T-helper 1 cell treated with Interleukin-12 subunit alpha and Interleukin-12 subunit beta and Interleukin-4 antibody, amounts not matched to agents 30 ng/mL and 1 ng/mL, for 36 hours (primary cell): Measurements from ENCODE around the gene ANO6. TPM values are rescaled to one million over a fixed set of nuclear protein-coding genes. Genes with fewer than 3 reads are reported as not detected.
"Not testable (repeated sequence)": the region's sequence is repeated elsewhere in the genome, so short reads cannot be mapped to it uniquely, and the experiment has no call there.

Source experiments
- intact Hi-C: fragments of 100-400 bp; cut with micrococcal nuclease; formaldehyde crosslinking; loops from one replicate; pipeline ENCODE4 v1.15.1; 2024
- total RNA-seq: library from RNA; stranded (reverse); gene quantifications from 2 replicates; pipeline ENCODE4 v1.2.3, GENCODE V29; 2022

ANO6 gene
- total RNA-seq, 1 donor from 2014 or later, result 27.8 TPM

DNA sequence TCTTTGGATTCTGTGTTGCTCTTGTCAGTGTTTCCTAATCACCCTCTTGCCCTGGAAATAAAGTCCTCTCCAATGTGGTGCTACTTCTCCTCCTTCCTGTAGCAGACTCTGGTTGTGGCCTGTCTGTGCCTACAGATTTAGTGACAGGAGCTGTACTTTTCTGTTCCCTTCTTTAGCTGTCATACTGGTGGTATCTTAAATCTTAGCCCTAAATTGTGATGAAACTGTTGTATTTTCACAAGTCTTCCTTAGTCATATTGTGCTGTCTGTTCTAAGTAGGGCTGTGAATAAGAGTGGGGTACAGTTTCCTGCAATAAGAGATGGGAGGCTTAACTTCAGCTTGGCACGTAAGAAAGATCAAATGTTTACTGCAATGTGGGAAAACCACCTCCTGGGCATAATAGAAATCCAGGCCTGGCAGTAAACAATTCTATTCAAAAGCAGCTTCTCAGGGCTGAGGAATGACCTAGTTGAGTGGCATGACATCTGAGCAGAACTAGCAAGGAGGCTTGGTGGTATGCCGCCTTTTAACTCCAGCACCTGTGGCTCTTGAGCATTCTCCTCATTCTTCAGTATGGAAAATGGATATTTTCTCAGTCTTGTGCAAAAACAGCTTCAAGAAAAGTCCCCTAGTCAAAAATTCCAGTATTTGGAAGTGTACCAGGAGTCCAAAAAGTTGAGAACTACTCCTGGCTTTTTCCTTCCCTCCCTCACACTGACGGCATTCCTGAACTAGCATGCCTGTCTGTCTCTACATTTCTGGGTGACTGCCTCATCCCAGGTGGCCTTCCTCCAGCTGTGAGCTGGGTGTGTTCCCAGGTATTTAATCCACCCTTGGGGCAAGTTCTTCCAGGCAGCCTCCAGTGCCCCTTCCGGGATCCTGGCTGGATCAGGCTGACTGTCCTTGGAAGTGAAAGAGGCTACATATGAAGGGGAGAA, 19.5 kb downstream of the ANO6 start:
- intact Hi-C loops, result no loop called here

GRCh38 chr12:45236383-45236782, 20.5 kb downstream of the ANO6 start:
- intact Hi-C loops, result not testable (repeated sequence)

GRCh38 chr12:45242180-45242579, 26.3 kb downstream of the ANO6 start:
- intact Hi-C loops, result no loop called here

DNA sequence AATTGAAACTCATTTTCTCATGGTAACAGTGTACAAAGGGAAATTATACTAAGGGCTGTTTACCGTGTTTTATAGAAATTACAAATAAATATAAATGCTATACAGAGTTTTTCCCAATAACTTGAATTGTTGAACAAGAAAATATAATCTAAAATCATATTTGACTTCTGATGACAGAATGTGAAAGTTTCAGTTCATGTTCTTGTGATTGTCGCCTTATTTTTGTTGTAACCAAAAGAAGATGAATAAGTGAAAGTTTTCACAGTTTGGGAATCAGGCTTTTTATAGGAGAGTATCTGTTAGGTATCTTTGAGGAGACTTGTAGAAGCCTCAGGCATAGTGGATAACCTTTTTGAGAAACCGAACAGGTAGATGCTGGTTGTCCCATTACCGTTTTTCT, 28.1 kb downstream of the ANO6 start:
- intact Hi-C loops, result no loop called here

GRCh38 chr12:45244561-45245343, 28.9 kb downstream of the ANO6 start:
- intact Hi-C loops, result no loop called here

GRCh38 chr12:45246236-45246635, 30.3 kb downstream of the ANO6 start:
- intact Hi-C loops, result no loop called here

GRCh38 chr12:45247589-45247988, 31.7 kb downstream of the ANO6 start:
- intact Hi-C loops, result no loop called here

GRCh38 chr12:45248095-45248494, 32.2 kb downstream of the ANO6 start:
- intact Hi-C loops, result no loop called here

GRCh38 chr12:45254254-45254653, 38.4 kb downstream of the ANO6 start:
- intact Hi-C loops, result no loop called here

DNA sequence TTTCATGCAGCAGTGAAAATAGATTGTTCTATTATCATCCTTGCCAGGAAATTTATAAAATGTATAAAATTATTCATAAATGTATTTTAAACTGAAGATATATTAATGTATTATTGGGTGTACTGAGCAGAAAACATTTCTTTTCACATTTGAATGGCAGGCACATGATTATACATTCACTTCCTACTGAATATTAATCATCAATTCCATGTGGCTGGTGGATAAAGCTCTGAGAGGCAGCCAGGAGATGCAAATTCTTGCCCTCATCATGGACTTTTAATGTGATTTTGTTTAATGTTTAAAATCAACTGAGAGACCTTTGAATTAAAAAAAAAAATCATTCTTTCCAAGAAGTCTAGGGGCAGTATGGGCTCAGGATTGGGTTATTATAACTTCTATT, 40.8 kb downstream of the ANO6 start:
- intact Hi-C loops, result no loop called here

GRCh38 chr12:45257185-45257930, 41.5 kb downstream of the ANO6 start:
- intact Hi-C loops, result no loop called here

DNA sequence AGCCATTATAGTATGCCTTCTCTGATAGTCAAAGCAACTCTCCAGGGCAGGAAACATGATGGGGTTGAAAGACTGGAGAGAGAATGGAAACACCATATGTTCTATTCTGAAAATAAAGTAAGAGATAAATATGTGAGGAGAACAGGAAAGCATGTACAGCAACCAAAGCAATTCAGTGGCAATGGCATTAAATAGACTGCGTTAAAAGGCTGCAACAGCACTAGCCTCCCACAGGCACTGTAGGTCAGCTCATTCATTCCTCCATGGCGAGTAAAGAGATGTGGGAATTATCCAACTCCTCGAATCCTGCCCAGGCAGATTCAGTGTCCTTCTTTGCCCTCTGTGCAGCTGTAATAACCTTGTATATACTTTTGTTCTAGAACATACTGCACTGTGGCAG, 43.8 kb downstream of the ANO6 start:
- intact Hi-C loops, result no loop called here

GRCh38 chr12:45260104-45260815, 44.4 kb downstream of the ANO6 start:
- intact Hi-C loops, result no loop called here

- intact Hi-C loops, result no loop called here
These were observed 45.0 kb downstream of the ANO6 start for GRCh38 chr12:45260854-45261253.

GRCh38 chr12:45262185-45262584, 46.3 kb downstream of the ANO6 start:
- intact Hi-C loops, result not testable (repeated sequence)

DNA sequence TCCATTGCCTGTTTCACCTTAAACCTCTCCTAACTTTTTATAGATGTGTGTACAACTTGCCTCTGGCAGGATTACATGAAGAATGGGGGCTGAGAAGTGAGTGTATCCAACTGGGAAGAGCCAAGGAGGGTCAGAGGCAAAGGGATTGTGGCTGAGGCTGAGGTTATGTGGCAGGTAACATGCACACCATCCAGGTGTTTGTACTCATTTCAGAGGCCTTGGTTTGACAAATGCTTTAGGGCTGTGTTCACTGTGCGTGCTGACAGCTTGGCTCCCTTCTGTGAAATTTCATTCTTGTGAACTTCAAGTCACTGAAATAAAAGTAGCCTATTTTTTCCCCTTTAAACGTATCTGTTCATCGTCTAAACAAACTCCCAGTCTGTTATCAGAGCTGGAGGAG, 47.7 kb downstream of the ANO6 start:
- intact Hi-C loops, result no loop called here

DNA sequence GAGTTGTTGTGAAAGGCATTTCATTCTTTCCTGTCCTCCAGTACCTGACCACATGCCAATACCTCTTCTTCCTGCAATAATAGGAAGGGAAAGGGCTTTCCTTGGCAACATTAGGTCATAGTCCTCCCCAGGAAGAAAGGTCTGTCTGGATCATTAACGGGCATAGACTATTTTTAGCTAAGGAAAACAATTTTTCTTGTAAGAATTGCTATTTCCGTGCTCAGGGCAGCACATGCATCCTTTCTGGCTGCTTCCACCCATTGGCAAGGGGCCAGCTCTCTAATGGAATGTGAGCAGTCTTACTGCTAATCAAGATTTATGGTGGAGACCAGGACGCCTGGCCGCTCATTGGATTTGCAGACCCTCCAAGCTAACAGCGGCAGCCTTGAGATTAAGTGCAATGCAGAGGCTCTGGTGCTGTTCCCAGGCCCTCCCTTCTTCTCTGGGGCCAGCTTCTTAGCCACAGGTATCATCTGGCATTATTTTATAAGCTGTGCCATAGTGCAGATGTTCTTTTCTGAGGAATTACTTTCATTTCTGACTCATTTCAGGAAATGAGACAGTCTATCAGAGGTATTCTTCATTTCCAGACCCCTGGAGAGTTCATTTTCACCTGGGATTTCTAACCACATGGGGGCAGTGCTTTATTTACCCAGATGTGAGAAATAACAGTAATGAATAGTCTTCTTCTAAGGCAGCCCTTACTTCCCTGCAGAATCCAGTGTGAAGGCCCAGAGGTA, 52.9 kb downstream of the ANO6 start:
- intact Hi-C loops, result no loop called here

DNA sequence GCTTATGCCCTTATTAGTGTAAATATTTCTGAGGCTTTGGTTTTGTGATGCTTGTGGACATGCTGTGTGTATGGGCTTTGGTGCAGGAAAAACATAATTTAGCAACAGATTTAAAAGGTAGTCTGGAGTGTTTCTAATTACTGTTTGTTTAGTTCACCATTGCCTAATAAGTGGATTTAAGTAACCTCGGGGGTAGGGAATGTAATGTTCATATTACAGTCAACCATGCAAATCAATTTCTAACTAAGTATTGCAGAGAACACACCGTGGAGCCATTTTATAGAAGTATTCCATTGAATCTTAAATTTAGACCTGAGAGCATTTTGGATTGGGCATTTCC, 53.5 kb downstream of the ANO6 start:
- intact Hi-C loops, result no loop called here

- intact Hi-C loops, result no loop called here
These were observed 55.1 kb downstream of the ANO6 start for GRCh38 chr12:45270951-45271350.

DNA sequence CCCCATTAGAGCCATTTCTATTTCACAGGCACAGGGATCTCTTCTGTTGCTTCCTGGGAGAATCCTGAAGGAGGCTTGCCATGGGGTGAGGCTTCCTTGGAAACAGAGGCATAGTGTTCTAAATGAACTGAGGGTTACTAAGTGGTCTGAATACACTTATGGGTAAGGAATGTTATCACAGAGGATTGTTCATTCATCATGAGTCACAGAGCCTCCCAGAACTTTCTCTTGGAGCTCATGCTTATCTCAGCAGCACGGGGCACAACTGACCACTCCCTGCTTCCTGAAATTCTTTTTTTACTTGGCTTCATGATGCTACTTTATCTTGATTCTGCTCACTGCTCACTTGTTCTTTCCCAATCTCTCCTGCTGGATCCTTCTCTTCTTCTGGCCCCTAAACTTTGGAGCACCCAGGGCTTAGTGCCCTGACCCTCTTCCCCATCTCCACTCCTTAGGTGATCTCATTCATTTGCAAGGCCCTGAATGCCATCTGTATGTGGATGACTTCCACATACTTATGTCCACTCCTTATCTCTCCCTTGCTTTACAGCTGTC, 57.9 kb downstream of the ANO6 start:
- intact Hi-C loops, result no loop called here
